ENCODE results near the gene RCAN1. TPM values are rescaled to one million over a fixed set of nuclear protein-coding genes. Genes with fewer than 3 reads are reported as not detected.

The RCAN1 gene
- total and polyA plus RNA-seq, 2 of the 8 experiments (the other 6 are each of a cell fraction or from before 2014, with no cell fraction given): 1.7 to 6.4 TPM

DNA sequence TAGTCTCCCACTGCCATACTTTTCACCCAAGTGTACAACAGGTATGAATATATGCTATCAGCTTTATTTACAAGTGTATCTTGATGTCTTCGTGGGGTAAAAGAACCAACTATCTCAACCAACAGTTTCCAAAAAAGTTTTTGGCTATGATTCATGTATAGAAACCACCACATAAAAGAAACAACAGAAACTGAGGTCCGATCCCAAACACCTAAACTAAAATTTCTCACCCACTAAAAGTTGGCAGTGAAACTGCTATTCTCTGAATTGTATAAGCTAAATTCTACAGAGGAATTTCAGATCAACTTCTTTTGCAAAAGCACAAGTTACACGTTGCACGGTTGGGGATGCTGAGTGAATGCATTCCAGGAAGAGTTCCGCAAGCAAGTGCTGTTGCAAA is 97.9 kb downstream of the RCAN1 start:
- CTCF ChIA-PET (ENCODE audit: partially characterized antibody): interaction anchor here (0.7 to 3.9 kb wide), 19 partner anchors 9 to 114 kb away, joined by 3 to 28 read pairs (median 6); no protein-coding TSS in a partner anchor
- Histone ChIP-seq H3K9ac (replicated peaks in 1 of 4; ENCODE audit: extremely low read depth in 1 of 4, low read depth in 3 of 4, low read length in 3 of 4) (no peak overlapping the region), H3K23ac (ENCODE audit: insufficient read length) (no peak overlapping the region), H4K5ac (ENCODE audit: insufficient read length, low read depth, low read length) (no peak overlapping the region), H2BK20ac (ENCODE audit: low read length) (no peak overlapping the region), H3K56ac (replicated peaks; ENCODE audit: insufficient read length, low read depth, low read length) (no peak overlapping the region), H3K18ac (ENCODE audit: extremely low read depth, low read length) (no peak overlapping the region), H3K36me3 (ENCODE audit: control insufficient read depth in 2 of 4, insufficient read depth in 4 of 4, low read length in 3 of 4) (0 out of 8 replicates have a peak, but pooled peaks cover 0 to 2% (median 0%) of the 10 kb centered on the region in 4 experiments), H2AFZ (ENCODE audit: low read length) (no peak overlapping the region), H3K4me2 (ENCODE audit: insufficient read depth in 1 of 2, low read depth in 2 of 2, low read length in 2 of 2) (no peak overlapping the region), H3K4me3 (ENCODE audit: extremely low read depth in 1 of 4, insufficient read depth in 2 of 4, low read depth in 3 of 4, low read length in 4 of 4) (no peak overlapping the region), H4K8ac (ENCODE audit: extremely low read depth, insufficient read depth, low read length) (no peak overlapping the region), H2AK5ac (ENCODE audit: low read depth, low read length) (no peak overlapping the region), H2BK120ac (replicated peaks; ENCODE audit: low read depth, low read length) (no peak overlapping the region), H3K27ac (ENCODE audit: low read depth, low read length) (no peak overlapping the region), H3K9me3 (ENCODE audit: insufficient read depth in 2 of 2, low read depth in 1 of 2, low read length in 1 of 2) (no peaks in the 10 kb centered on the region), H3K23me2 (ENCODE audit: low read depth, low read length) (peaks cover 2% of the 10 kb centered on the region; the same call in 1 of the 2 replicates), H3K27me3 (replicated peaks in 1 of 4; ENCODE audit: control insufficient read depth in 3 of 4, extremely low read depth in 1 of 4, insufficient read depth in 3 of 4, low read length in 3 of 4) (no peaks in the 10 kb centered on the region), H3K4ac (replicated peaks; ENCODE audit: insufficient read length, low read depth, low read length) (no peak overlapping the region), H3K79me2 (ENCODE audit: control insufficient read depth in 1 of 2, insufficient read depth in 2 of 2, low read length in 2 of 2) (no peaks in the 10 kb centered on the region), H4K91ac (replicated peaks; ENCODE audit: insufficient read length, low read length) (no peak overlapping the region), H3K4me1 (replicated peaks in 1 of 4; ENCODE audit: control insufficient read depth in 3 of 4, insufficient read depth in 4 of 4, low read length in 3 of 4) (peaks cover 0 to 4% (median 0%) of the 10 kb centered on the region in 4 experiments; a peak in 2 of 7 replicates), H2BK5ac (ENCODE audit: low read depth, low read length) (no peak overlapping the region), H3K14ac (ENCODE audit: insufficient read length) (no peak overlapping the region), H2BK15ac (ENCODE audit: low read length) (no peak overlapping the region), H2BK12ac (ENCODE audit: low read depth, low read length) (no peak overlapping the region), H4K20me1 (replicated peaks in 1 of 2; ENCODE audit: control insufficient read depth in 1 of 2, insufficient read depth in 2 of 2, low read length in 2 of 2) (no peaks in the 10 kb centered on the region), H3K79me1 (ENCODE audit: low read depth, low read length) (no peaks in the 10 kb centered on the region)
- POLR2A ChIA-PET (ENCODE audit: partially characterized antibody): no interaction called here
- DNase-seq (ENCODE audit: low read depth in 1 of 2, low spot score in 2 of 2) (no peak), FAIRE-seq (no peak)
- WGBS, 2 experiments (ENCODE audit: extremely low coverage in 1 of 2, insufficient coverage in 1 of 2, insufficient read length in 1 of 2, insufficient replicate concordance in 2 of 2, low coverage in 1 of 2, low lambda C conversion rate in 2 of 2, missing lambda C conversion rate in 1 of 2): 73% methylated on average over 5 of the region's 5 CpGs; no CpG with 5 or more reads in 1 of the 2 experiments
- TF ChIP-seq BRCA1 (IDR thresholded peaks at IDR 0.05; ENCODE audit: low read depth, low read length) (no peak), SUZ12 (IDR thresholded peaks at IDR 0.05; ENCODE audit: low read length) (no peak), YY1 (IDR thresholded peaks at IDR 0.05; ENCODE audit: low read depth, low read length) (no peak), CTBP2 (IDR thresholded peaks at IDR 0.05; ENCODE audit: borderline replicate concordance, insufficient read depth, insufficient read length, low read length) (no peak), FOSL1 (IDR thresholded peaks at IDR 0.05; ENCODE audit: insufficient read depth, low read depth, low read length) (no peak), JUN (IDR thresholded peaks at IDR 0.05; ENCODE audit: low read depth, low read length) (no peak), RAD21 (IDR thresholded peaks at IDR 0.05 in 1 of 2, conservative IDR thresholded peaks at IDR 0.05 in 1 of 2; ENCODE audit: low read depth in 2 of 2, low read length in 2 of 2) (no peak), KDM1A (IDR thresholded peaks at IDR 0.05; ENCODE audit: borderline replicate concordance, low read length) (no peak), MAFK (IDR thresholded peaks at IDR 0.05; ENCODE audit: low read depth, low read length) (no peak), KDM5A (IDR thresholded peaks at IDR 0.05; ENCODE audit: low read length) (no peak), RXRA (IDR thresholded peaks at IDR 0.05; ENCODE audit: insufficient read depth, low read depth, low read length) (no peak)
- TF ChIP-seq, protein P1, sequence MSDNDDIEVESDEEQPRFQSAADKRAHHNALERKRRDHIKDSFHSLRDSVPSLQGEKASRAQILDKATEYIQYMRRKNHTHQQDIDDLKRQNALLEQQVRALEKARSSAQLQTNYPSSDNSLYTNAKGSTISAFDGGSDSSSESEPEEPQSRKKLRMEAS (IDR thresholded peaks at IDR 0.05): no peak
- TF ChIP-seq, protein P2, sequence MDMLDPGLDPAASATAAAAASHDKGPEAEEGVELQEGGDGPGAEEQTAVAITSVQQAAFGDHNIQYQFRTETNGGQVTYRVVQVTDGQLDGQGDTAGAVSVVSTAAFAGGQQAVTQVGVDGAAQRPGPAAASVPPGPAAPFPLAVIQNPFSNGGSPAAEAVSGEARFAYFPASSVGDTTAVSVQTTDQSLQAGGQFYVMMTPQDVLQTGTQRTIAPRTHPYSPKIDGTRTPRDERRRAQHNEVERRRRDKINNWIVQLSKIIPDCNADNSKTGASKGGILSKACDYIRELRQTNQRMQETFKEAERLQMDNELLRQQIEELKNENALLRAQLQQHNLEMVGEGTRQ (IDR thresholded peaks at IDR 0.05; ENCODE audit: low read length): no peak
